B cell (primary cell): Measurements from ENCODE around the gene GPC3. TPM values are rescaled to one million over a fixed set of nuclear protein-coding genes. Genes with fewer than 3 reads are reported as not detected.

Experiments
- ATAC-seq: fragments of 200-7000 bp; cut with Tn5 transposase; one replicate; pipeline ENCODE4 v1.10.0; 2021; ENCODE audit warnings: low read depth, mild to moderate bottlenecking, moderate number of reproducible peaks, moderate library complexity
- CTCF ChIA-PET: fragments of 350-600 bp; sonication (Branson Sonifier 250); formaldehyde crosslinking; loops from one replicate; lab custom pipeline; 2021; ENCODE audit warnings: antibody characterized with exemption, inconsistent platforms; lab: Charles Lee
- POLR2A ChIA-PET: fragments of 350-600 bp; sonication (Branson Sonifier 250); formaldehyde crosslinking; loops from one replicate; lab custom pipeline; 2021; ENCODE audit warnings: antibody characterized with exemption; lab: Charles Lee
- DNase-seq: peaks from one replicate; pipeline ENCODE4 v3.0.0; 2013
- H2AFZ ChIP-seq: 2 replicates; pipeline ENCODE4 v1.6.1; 2012; ENCODE audit warnings: mild to moderate bottlenecking, low read depth, low read length; ENCODE audit not compliant: insufficient read depth, poor library complexity, severe bottlenecking
- H3K27ac ChIP-seq, 2 donors: 1 replicate in 1 of 2; 2 replicates in 1 of 2; pipeline ENCODE4 v1.5.1; 2012 to 2013; ENCODE audit warnings: low read length in 2 of 2, mild to moderate bottlenecking in 2 of 2, moderate library complexity in 1 of 2
- H3K27me3 ChIP-seq, 4 experiments: fragments of 200-600 bp in 1 of 4; sonication (generic) in 1 of 4; replicated peaks in 1 of 4; 1 replicate in 2 of 4; 2 replicates in 2 of 4; pipeline versions ENCODE4 v1.6.1 to v1.7.0; 2013 to 2016; ENCODE audit warnings: low read length in 3 of 4, mild to moderate bottlenecking in 2 of 4, mixed read lengths in 1 of 4, moderate library complexity in 1 of 4; ENCODE audit not compliant: insufficient read depth in 4 of 4, control insufficient read depth in 3 of 4; ENCODE audit errors: control extremely low read depth in 1 of 4
- H3K36me3 ChIP-seq, 2 experiments: replicated peaks in 1 of 2; 1 replicate in 1 of 2; 2 replicates in 1 of 2; pipeline versions ENCODE4 v1.6.1 to v1.7.1; 2013; ENCODE audit warnings: low read length in 1 of 2; ENCODE audit not compliant: insufficient read depth in 2 of 2, control insufficient read depth in 1 of 2; ENCODE audit errors: control extremely low read depth in 1 of 2, extremely low read depth in 1 of 2
- H3K4me1 ChIP-seq, 2 donors: fragments of 200-600 bp in 1 of 2; sonication (generic) in 1 of 2; 1 replicate in 1 of 2; 2 replicates in 1 of 2; pipeline versions ENCODE4 v1.5.1 to v1.6.1; 2013 to 2017; ENCODE audit warnings: low read length in 2 of 2; ENCODE audit not compliant: control insufficient read depth in 2 of 2, insufficient read depth in 2 of 2
- H3K4me2 ChIP-seq: replicated peaks from 2 replicates; pipeline ENCODE3; 2012; ENCODE audit warnings: mild to moderate bottlenecking, low read depth, low read length; ENCODE audit not compliant: poor library complexity, severe bottlenecking
- H3K4me3 ChIP-seq, 5 experiments: fragments of 200-600 bp in 1 of 5; sonication (generic) in 1 of 5; 1 replicate in 3 of 5; 2 replicates in 2 of 5; pipeline versions ENCODE4 v1.5.1 to v1.7.0; 2011 to 2016; ENCODE audit warnings: low read length in 4 of 5, mild to moderate bottlenecking in 4 of 5, low read depth in 2 of 5, control low read depth in 1 of 5, moderate library complexity in 1 of 5; ENCODE audit not compliant: insufficient read depth in 1 of 5; ENCODE audit errors: control extremely low read depth in 1 of 5, extremely low read depth in 1 of 5
- H3K79me2 ChIP-seq: fragments of 200-600 bp; sonication (generic); one replicate; pipeline ENCODE4 v1.6.0; 2016; ENCODE audit warnings: low read length; ENCODE audit not compliant: control insufficient read depth, insufficient read depth
- H3K9ac ChIP-seq: fragments of 200-600 bp; sonication (generic); 2 replicates; pipeline ENCODE4 v1.6.1; 2017; ENCODE audit warnings: mild to moderate bottlenecking, low read length, moderate library complexity
- H3K9me3 ChIP-seq, 3 donors: one replicate each; pipeline versions ENCODE4 v1.6.1 to v1.7.1; 2013; ENCODE audit warnings: low read length in 2 of 3; ENCODE audit not compliant: control insufficient read depth in 2 of 3, insufficient read depth in 1 of 3; ENCODE audit errors: control extremely low read depth in 1 of 3
- H4K20me1 ChIP-seq: 2 replicates; pipeline ENCODE4 v1.6.0; 2012; ENCODE audit warnings: mild to moderate bottlenecking, low read length; ENCODE audit not compliant: insufficient read depth, control insufficient read depth, poor library complexity, severe bottlenecking
- H3K27ac Mint-ChIP-seq: one replicate; pipeline ENCODE4 v1.8.0; 2021; ENCODE audit warnings: mixed read lengths
- H3K27me3 Mint-ChIP-seq: one replicate; pipeline ENCODE4 v1.8.0; 2021; ENCODE audit warnings: mixed read lengths
- H3K4me1 Mint-ChIP-seq: one replicate; pipeline ENCODE4 v1.8.0; 2021; ENCODE audit warnings: mixed read lengths
- H3K4me3 Mint-ChIP-seq: one replicate; pipeline ENCODE4 v1.8.0; 2021; ENCODE audit warnings: mixed read lengths
- H3K9me3 Mint-ChIP-seq: one replicate; pipeline ENCODE4 v1.8.0; 2022; ENCODE audit warnings: mixed read lengths; ENCODE audit not compliant: insufficient read depth
- EZH2 ChIP-seq: IDR thresholded peaks from 2 replicates; pipeline ENCODE4 v1.6.1; 2012; ENCODE audit warnings: borderline replicate concordance, low read depth, mild to moderate bottlenecking, moderate library complexity, low read length; ENCODE audit not compliant: insufficient read depth, poor library complexity, severe bottlenecking
- WGBS: methylation state at CpG from one replicate; pipeline ENCODE4 v1.1.5; 2013; ENCODE audit warnings: missing lambda C conversion rate; ENCODE audit not compliant: insufficient coverage; 5-methylcytosine and 5-hydroxymethylcytosine counted together
- intact Hi-C: fragments of 100-400 bp; cut with micrococcal nuclease; formaldehyde crosslinking; loops from one replicate; pipeline ENCODE4 v1.10.0; 2022
- polyA plus RNA-seq: library from polyadenylated mRNA; depleted of rRNA; stranded (reverse); fragments of >200 nt; gene quantifications from 2 replicates; pipeline ENCODE4 v1.2.3, GENCODE V29; 2012
- total RNA-seq, 2 donors: library from RNA; stranded (reverse); fragments of 120-200 nt in 1 of 2; gene quantifications; 1 replicate in 1 of 2; 2 replicates in 1 of 2; pipeline versions ENCODE4 v1.2.3 to v1.2.4, GENCODE V29; 2013 to 2022
- TF ChIP-seq, protein P1 (sequence below): fragments of 200-600 bp; IDR thresholded peaks from one replicate; pipeline ENCODE4 v1.8.0; 2022; ENCODE audit warnings: antibody characterized with exemption, mild to moderate bottlenecking

Gene GPC3
- total and polyA plus RNA-seq, 2 donors (not counting 1 experiment from before 2014, with no cell fraction given), result not detected

DNA sequence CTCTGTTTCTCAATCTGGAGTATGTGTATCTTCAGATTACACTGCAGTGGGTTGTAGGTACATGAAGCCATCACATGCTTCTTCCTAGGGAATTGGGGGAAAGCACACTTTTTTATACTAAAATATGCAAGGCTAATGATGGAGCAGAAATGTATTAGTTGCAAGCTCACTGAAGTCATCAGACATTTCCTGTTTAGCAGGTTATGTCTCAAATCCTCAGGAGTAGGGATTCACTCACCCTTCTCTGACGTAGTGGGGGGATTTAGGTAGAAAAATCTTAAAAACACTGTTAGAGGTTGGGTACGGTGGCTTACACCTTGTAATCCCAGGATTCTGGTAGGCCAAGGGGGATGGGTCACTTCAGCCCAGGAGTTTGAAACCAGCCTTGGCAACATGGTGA is 441.7 kb downstream of the GPC3 start:
- Mint-ChIP-seq H3K4me1 (no peaks in the 10 kb centered on the region), H3K27ac (no peak overlapping the region), H3K4me3 (no peak overlapping the region), H3K27me3 (no peaks in the 10 kb centered on the region), H3K9me3 (no peaks in the 10 kb centered on the region)
- ATAC-seq (no peak), DNase-seq (no peak)
- CTCF ChIA-PET, result no interaction called here
- TF ChIP-seq, protein P1, sequence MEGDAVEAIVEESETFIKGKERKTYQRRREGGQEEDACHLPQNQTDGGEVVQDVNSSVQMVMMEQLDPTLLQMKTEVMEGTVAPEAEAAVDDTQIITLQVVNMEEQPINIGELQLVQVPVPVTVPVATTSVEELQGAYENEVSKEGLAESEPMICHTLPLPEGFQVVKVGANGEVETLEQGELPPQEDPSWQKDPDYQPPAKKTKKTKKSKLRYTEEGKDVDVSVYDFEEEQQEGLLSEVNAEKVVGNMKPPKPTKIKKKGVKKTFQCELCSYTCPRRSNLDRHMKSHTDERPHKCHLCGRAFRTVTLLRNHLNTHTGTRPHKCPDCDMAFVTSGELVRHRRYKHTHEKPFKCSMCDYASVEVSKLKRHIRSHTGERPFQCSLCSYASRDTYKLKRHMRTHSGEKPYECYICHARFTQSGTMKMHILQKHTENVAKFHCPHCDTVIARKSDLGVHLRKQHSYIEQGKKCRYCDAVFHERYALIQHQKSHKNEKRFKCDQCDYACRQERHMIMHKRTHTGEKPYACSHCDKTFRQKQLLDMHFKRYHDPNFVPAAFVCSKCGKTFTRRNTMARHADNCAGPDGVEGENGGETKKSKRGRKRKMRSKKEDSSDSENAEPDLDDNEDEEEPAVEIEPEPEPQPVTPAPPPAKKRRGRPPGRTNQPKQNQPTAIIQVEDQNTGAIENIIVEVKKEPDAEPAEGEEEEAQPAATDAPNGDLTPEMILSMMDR, result no peak
- TF ChIP-seq EZH2, result no peak
- H2AFZ ChIP-seq, result no peak overlapping the region
- no peaks in the 10 kb centered on the region for H3K27me3 ChIP-seq
- H3K79me2 ChIP-seq, result no peaks in the 10 kb centered on the region
- no peak overlapping the region for H3K27ac ChIP-seq
- no peak overlapping the region for H3K9ac ChIP-seq
- no peaks in the 10 kb centered on the region for H3K4me1 ChIP-seq
- no peaks in the 10 kb centered on the region for H3K36me3 ChIP-seq
- H3K9me3 ChIP-seq, result no peaks in the 10 kb centered on the region
- POLR2A ChIA-PET, result no interaction called here
- no peaks in the 10 kb centered on the region for H4K20me1 ChIP-seq
- H3K4me2 ChIP-seq, result no peak overlapping the region
- intact Hi-C loops, result no loop called here
- WGBS, result 100% methylated on average over 1 of the region's 2 CpGs
- no peak overlapping the region for H3K4me3 ChIP-seq

DNA sequence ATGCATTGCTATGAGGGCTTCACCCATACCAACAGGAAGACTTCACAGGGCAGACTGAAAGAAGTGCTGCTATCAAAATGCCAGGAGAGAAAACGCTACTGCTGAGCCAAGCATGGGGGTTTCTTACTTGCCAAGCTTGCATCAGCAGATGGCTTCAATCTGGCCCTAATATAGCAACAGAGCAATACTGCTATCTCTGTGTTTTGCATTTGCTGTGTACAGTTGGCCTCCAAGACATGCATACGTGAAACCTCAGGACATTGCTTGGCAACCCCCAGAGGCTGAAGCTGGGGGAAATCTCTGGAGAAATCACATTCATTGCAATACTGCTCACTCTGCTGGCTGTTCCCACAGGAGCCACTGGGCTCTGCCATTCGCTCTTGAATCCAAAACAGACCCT is 442.9 kb downstream of the GPC3 start:
- Histone ChIP-seq H3K9ac (no peak overlapping the region), H3K27ac (no peak overlapping the region), H3K79me2 (no peaks in the 10 kb centered on the region), H3K4me2 (no peak overlapping the region), H2AFZ (no peak overlapping the region), H4K20me1 (no peaks in the 10 kb centered on the region), H3K9me3 (no peaks in the 10 kb centered on the region), H3K36me3 (no peaks in the 10 kb centered on the region), H3K27me3 (no peaks in the 10 kb centered on the region), H3K4me3 (no peak overlapping the region), H3K4me1 (no peaks in the 10 kb centered on the region)
- Mint-ChIP-seq H3K4me3 (no peak overlapping the region), H3K27ac (no peak overlapping the region), H3K4me1 (no peaks in the 10 kb centered on the region), H3K27me3 (no peaks in the 10 kb centered on the region), H3K9me3 (no peaks in the 10 kb centered on the region)
- no peak for TF ChIP-seq EZH2
- TF ChIP-seq, protein P1, result no peak
- intact Hi-C loops, result no loop called here
- ChIA-PET POLR2A (no interaction called here), CTCF (no interaction called here)
- WGBS, result 80% methylated on average over 1 of the region's 3 CpGs
- ATAC-seq, result no peak
- no peak for DNase-seq
